Epidermal melanocyte (primary cell): Measurements from ENCODE around the gene NPAS3.

Source experiments
- DNase-seq: peaks from one replicate; pipeline ENCODE4 v3.0.0; 2011; ENCODE audit warnings: low spot score; ENCODE audit not compliant: insufficient read length

The NPAS3 gene

GRCh38 chr14:32938719-32939253, at the start of gene NPAS3:
Gene NPAS3 (plus strand): TSS chr14:32938879.
- DNase-seq = no peak

- DNase-seq = peak; percentile 52
Observed at GRCh38 chr14:32896979-32897697, 41.5 kb upstream of the NPAS3 start.

GRCh38 chr14:32897698-32898064, 41.0 kb upstream of the NPAS3 start:
- DNase-seq = no peak

GRCh38 chr14:32898876-32899275, 39.8 kb upstream of the NPAS3 start:
- no peak for DNase-seq

GRCh38 chr14:32900547-32900946, 38.1 kb upstream of the NPAS3 start:
- no peak for DNase-seq

- no peak for DNase-seq
Observed at GRCh38 chr14:32905013-32905412, 33.7 kb upstream of the NPAS3 start.

GRCh38 chr14:32906672-32907071, 32.0 kb upstream of the NPAS3 start:
- DNase-seq = no peak

- DNase-seq = no peak
Observed at GRCh38 chr14:32908196-32909084, 30.2 kb upstream of the NPAS3 start.

- no peak for DNase-seq
Observed at GRCh38 chr14:32913725-32914124, 25.0 kb upstream of the NPAS3 start.

GRCh38 chr14:32914391-32914790, 24.3 kb upstream of the NPAS3 start:
- no peak for DNase-seq

GRCh38 chr14:32920696-32921276, 17.9 kb upstream of the NPAS3 start:
- no peak for DNase-seq

GRCh38 chr14:32925439-32925838, 13.2 kb upstream of the NPAS3 start:
- no peak for DNase-seq

GRCh38 chr14:32932302-32932913, 6.3 kb upstream of the NPAS3 start:
- DNase-seq = no peak

GRCh38 chr14:32932914-32933628, 5.6 kb upstream of the NPAS3 start:
- no peak for DNase-seq

GRCh38 chr14:32933629-32934072, 5.0 kb upstream of the NPAS3 start:
- DNase-seq = no peak

GRCh38 chr14:32934073-32934880, 4.4 kb upstream of the NPAS3 start:
- DNase-seq = no peak

- DNase-seq = no peak
Observed at GRCh38 chr14:32934881-32935633, 3.6 kb upstream of the NPAS3 start.

- peak; percentile 56 for DNase-seq
Observed at GRCh38 chr14:32939254-32940065, 781 bp downstream of the NPAS3 start.
